ENCODE data around the gene SLCO4A1. TPM values are rescaled to one million over a fixed set of nuclear protein-coding genes. Genes with fewer than 3 reads are reported as not detected.
A peak's percentile ranks its signal among the peaks of the same experiment; 100 is the strongest.

The SLCO4A1 gene
- total and polyA plus RNA-seq, 2 of the 4 experiments (the other 2 are of a cell fraction) = 0.72 to 1.1 TPM

GRCh38 chr20:62618611-62619529 is 23.4 kb upstream of the SLCO4A1 start:
- Histone ChIP-seq H3K4me3 (ENCODE audit: insufficient read depth, low read depth, low read length) (no peak overlapping the region), H3K9me3 (ENCODE audit: control insufficient read depth, insufficient read depth, low read length) (no peaks in the 10 kb centered on the region), H3K4ac (ENCODE audit: low read depth, low read length) (no peak overlapping the region), H3K56ac (ENCODE audit: extremely low read depth, insufficient read depth, low read length) (no peak overlapping the region), H3K27ac (ENCODE audit: insufficient read depth, low read length) (no peak overlapping the region), H3K18ac (ENCODE audit: low read depth, low read length) (no peak overlapping the region), H2AFZ (replicated peaks; ENCODE audit: low read length, poor library complexity) (peak overlapping the region; percentile 65), H3K9me1 (ENCODE audit: insufficient read depth, low read length) (peaks cover 8% of the 10 kb centered on the region; the same call in 1 of the 2 replicates), H3K4me1 (ENCODE audit: control insufficient read depth, insufficient read depth, low read length) (peaks cover 9% of the 10 kb centered on the region), H3K36me3 (ENCODE audit: control insufficient read depth, insufficient read depth, low read length) (no peaks in the 10 kb centered on the region), H4K20me1 (ENCODE audit: insufficient read depth, low read length) (no peaks in the 10 kb centered on the region), H3K4me2 (ENCODE audit: low read depth, low read length) (no peak overlapping the region), H3K14ac (replicated peaks; ENCODE audit: low read depth, low read length) (no peak overlapping the region), H2BK120ac (ENCODE audit: low read depth, low read length) (no peak overlapping the region), H2BK15ac (ENCODE audit: low read depth, low read length) (no peak overlapping the region), H2AK9ac (replicated peaks; ENCODE audit: low read depth, low read length, poor library complexity) (no peak overlapping the region), H4K8ac (ENCODE audit: low read depth in 2 of 2, low read length in 2 of 2) (no peak overlapping the region), H3K27me3 (ENCODE audit: control insufficient read depth, insufficient read depth, low read length) (peaks cover 14% of the 10 kb centered on the region), H3K9ac (ENCODE audit: low read depth, low read length) (no peak overlapping the region), H2BK20ac (ENCODE audit: low read depth, low read length) (no peak overlapping the region), H2AK5ac (ENCODE audit: low read depth, low read length) (no peak overlapping the region), H4K91ac (ENCODE audit: insufficient read depth, low read depth, low read length) (no peak overlapping the region), H3K23ac (ENCODE audit: low read depth, low read length) (no peak overlapping the region), H4K5ac (ENCODE audit: low read depth, low read length) (no peak overlapping the region), H2BK5ac (ENCODE audit: low read depth, low read length, poor library complexity, severe bottlenecking) (no peak overlapping the region), H3K79me1 (ENCODE audit: low read depth in 1 of 2, low read length in 2 of 2) (no peaks in the 10 kb centered on the region)
- in situ Hi-C loops (cut with MboI; ENCODE audit: low sequenced_read_pairs) = loop anchor here (10.0 to 25.0 kb wide), 2 partner anchors 114 to 332 kb away; no protein-coding TSS in a partner anchor
- no TSS peak for BruUV-seq (replicated peaks)
- no peak for DNase-seq
- intact Hi-C loops (cut with micrococcal nuclease) = no loop called here
- POLR2A ChIA-PET (ENCODE audit: unreplicated experiment) = no interaction called here
- dilution Hi-C loops (cut with HindIII; ENCODE audit: low sequenced_read_pairs, unreplicated experiment) = no loop called here
- ATAC-seq (ENCODE audit: low read depth) = no peak
- CTCF ChIA-PET = interaction anchor here (0.8 kb wide), 1 partner anchor 119 kb away, joined by 4 read pairs; no protein-coding TSS in a partner anchor
- 52% methylated on average over 14 of the region's 26 CpGs; no CpG with 5 or more reads in 1 of the 2 experiments for WGBS, 2 experiments (ENCODE audit: extremely low coverage in 2 of 2, insufficient read length in 1 of 2)
- TF ChIP-seq MXI1 (IDR thresholded peaks at IDR 0.05; ENCODE audit: borderline replicate concordance, low read depth, low read length) (no peak), SMC3 (IDR thresholded peaks at IDR 0.05; ENCODE audit: low read depth, low read length) (no peak), BHLHE40 (IDR thresholded peaks at IDR 0.05; ENCODE audit: low read depth, low read length) (no peak), MAFK (IDR thresholded peaks at IDR 0.05; ENCODE audit: low read depth, low read length) (no peak), RAD21 (IDR thresholded peaks at IDR 0.05; ENCODE audit: low read length) (no peak), FOS (IDR thresholded peaks at IDR 0.05; ENCODE audit: low read depth, low read length) (no peak), POLR2A (IDR thresholded peaks at IDR 0.05; ENCODE audit: low read depth, low read length) (no peak), RCOR1 (IDR thresholded peaks at IDR 0.05; ENCODE audit: insufficient replicate concordance, low read length) (no peak), MAZ (IDR thresholded peaks at IDR 0.05; ENCODE audit: borderline replicate concordance, low read depth, low read length) (no peak), RFX5 (IDR thresholded peaks at IDR 0.05; ENCODE audit: low read depth, low read length) (no peak), CEBPB (IDR thresholded peaks at IDR 0.05; ENCODE audit: low read depth, low read length) (no peak), CHD1 (IDR thresholded peaks at IDR 0.05; ENCODE audit: low read depth, low read length) (no peak), NFE2L2 (IDR thresholded peaks at IDR 0.05; ENCODE audit: low read depth, low read length) (no peak)
- TF ChIP-seq, protein P1, sequence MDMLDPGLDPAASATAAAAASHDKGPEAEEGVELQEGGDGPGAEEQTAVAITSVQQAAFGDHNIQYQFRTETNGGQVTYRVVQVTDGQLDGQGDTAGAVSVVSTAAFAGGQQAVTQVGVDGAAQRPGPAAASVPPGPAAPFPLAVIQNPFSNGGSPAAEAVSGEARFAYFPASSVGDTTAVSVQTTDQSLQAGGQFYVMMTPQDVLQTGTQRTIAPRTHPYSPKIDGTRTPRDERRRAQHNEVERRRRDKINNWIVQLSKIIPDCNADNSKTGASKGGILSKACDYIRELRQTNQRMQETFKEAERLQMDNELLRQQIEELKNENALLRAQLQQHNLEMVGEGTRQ (IDR thresholded peaks at IDR 0.05; ENCODE audit: low read depth, low read length) = no peak
- TF ChIP-seq, protein P2, sequence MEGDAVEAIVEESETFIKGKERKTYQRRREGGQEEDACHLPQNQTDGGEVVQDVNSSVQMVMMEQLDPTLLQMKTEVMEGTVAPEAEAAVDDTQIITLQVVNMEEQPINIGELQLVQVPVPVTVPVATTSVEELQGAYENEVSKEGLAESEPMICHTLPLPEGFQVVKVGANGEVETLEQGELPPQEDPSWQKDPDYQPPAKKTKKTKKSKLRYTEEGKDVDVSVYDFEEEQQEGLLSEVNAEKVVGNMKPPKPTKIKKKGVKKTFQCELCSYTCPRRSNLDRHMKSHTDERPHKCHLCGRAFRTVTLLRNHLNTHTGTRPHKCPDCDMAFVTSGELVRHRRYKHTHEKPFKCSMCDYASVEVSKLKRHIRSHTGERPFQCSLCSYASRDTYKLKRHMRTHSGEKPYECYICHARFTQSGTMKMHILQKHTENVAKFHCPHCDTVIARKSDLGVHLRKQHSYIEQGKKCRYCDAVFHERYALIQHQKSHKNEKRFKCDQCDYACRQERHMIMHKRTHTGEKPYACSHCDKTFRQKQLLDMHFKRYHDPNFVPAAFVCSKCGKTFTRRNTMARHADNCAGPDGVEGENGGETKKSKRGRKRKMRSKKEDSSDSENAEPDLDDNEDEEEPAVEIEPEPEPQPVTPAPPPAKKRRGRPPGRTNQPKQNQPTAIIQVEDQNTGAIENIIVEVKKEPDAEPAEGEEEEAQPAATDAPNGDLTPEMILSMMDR (conservative IDR thresholded peaks at IDR 0.05; ENCODE audit: low read depth, low read length) = no peak

Measured in IMR-90 (cell line).